HCT116 (cell line): ENCODE data around the gene SLC6A18.

Source experiments
- EGR1 ChIP-seq: IDR thresholded peaks from 2 replicates; pipeline ENCODE4 v1.6.1; 2012; ENCODE audit warnings: low read depth
- EZH2 ChIP-seq: fragments of 200-600 bp; sonication (generic); IDR thresholded peaks from 2 replicates; pipeline ENCODE4 v1.6.1; 2017; ENCODE audit warnings: antibody characterized with exemption, mixed run types
- EZH2phosphoT487 ChIP-seq: fragments of 200-600 bp; IDR thresholded peaks from 2 replicates; pipeline ENCODE4 v1.6.1; 2018; ENCODE audit warnings: antibody characterized with exemption, borderline replicate concordance
- SIN3A ChIP-seq: IDR thresholded peaks from 2 replicates; pipeline ENCODE4 v1.6.1; 2012; ENCODE audit warnings: low read depth
- SP1 ChIP-seq: IDR thresholded peaks from 2 replicates; pipeline ENCODE4 v1.6.1; 2012; ENCODE audit warnings: low read depth
- TF ChIP-seq, protein P1 (sequence below), 3 experiments: fragments of 200-600 bp in 1 of 3; sonication (generic) in 1 of 3; IDR thresholded peaks in 2 of 3; conservative IDR thresholded peaks in 1 of 3; 2 replicates each; pipeline ENCODE4 v1.5.1; 2012 to 2017; ENCODE audit warnings: low read depth in 2 of 3, low read length in 2 of 3, antibody characterized with exemption in 1 of 3, borderline replicate concordance in 1 of 3, control low read depth in 1 of 3, mild to moderate bottlenecking in 1 of 3, mixed read lengths in 1 of 3, mixed run types in 1 of 3, moderate library complexity in 1 of 3; ENCODE audit not compliant: insufficient read depth in 1 of 3

DNA sequence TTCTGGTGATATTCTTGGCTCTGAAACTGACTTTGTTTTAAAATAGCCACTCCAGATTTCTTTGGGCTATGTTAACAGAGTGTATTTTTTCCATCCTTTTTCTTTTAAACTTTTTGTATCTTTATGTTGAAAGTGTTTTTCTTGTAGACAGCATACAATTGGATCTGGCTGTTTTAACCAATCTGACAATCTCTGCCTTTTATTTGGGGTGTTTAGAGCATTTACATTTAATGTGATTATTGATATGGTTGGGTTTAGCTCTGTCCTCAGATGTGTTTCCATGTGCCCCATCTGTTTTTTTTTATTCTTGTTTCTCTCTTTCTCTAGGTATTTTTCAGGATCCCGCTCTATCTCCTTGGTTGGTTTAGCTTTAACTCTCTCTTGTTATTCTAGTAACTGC, 10.7 kb downstream of the SLC6A18 start:
- TF ChIP-seq EZH2phosphoT487 (no peak), EZH2 (no peak), SIN3A (no peak), SP1 (no peak), EGR1 (no peak)
- TF ChIP-seq, protein P1, sequence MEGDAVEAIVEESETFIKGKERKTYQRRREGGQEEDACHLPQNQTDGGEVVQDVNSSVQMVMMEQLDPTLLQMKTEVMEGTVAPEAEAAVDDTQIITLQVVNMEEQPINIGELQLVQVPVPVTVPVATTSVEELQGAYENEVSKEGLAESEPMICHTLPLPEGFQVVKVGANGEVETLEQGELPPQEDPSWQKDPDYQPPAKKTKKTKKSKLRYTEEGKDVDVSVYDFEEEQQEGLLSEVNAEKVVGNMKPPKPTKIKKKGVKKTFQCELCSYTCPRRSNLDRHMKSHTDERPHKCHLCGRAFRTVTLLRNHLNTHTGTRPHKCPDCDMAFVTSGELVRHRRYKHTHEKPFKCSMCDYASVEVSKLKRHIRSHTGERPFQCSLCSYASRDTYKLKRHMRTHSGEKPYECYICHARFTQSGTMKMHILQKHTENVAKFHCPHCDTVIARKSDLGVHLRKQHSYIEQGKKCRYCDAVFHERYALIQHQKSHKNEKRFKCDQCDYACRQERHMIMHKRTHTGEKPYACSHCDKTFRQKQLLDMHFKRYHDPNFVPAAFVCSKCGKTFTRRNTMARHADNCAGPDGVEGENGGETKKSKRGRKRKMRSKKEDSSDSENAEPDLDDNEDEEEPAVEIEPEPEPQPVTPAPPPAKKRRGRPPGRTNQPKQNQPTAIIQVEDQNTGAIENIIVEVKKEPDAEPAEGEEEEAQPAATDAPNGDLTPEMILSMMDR (IDR thresholded peaks at IDR 0.05 in 2 of 3, conservative IDR thresholded peaks at IDR 0.05 in 1 of 3; ENCODE audit: borderline replicate concordance in 1 of 3, insufficient read depth in 1 of 3, low read depth in 2 of 3, low read length in 2 of 3), result no peak
